GM08714 (cell line): ENCODE data around the gene PLXNB2.

Experiments used
- H3K4me3 ChIP-seq: fragments of 200-500 bp; sonication (Bioruptor generic); 2 replicates; pipeline ENCODE4 v1.5.1; 2014; ENCODE audit warnings: mild to moderate bottlenecking, low read length, inconsistent platforms
- ZNF274 ChIP-seq: IDR thresholded peaks from 2 replicates; pipeline ENCODE4 v1.6.1; 2012; ENCODE audit warnings: mild to moderate bottlenecking, low read depth, low read length

PLXNB2 gene

GRCh38 chr22:50309601-50309991, 2.1 kb upstream of the PLXNB2 start:
- H3K4me3 ChIP-seq, result no peak overlapping the region
- no peak for TF ChIP-seq ZNF274

- no peak overlapping the region for H3K4me3 ChIP-seq
- no peak for TF ChIP-seq ZNF274
These were observed 1.6 kb upstream of the PLXNB2 start for GRCh38 chr22:50308986-50309600.

- TF ChIP-seq ZNF274, result no peak
- H3K4me3 ChIP-seq, result no peak overlapping the region
These were observed 1.1 kb upstream of the PLXNB2 start for GRCh38 chr22:50308597-50308935.

DNA sequence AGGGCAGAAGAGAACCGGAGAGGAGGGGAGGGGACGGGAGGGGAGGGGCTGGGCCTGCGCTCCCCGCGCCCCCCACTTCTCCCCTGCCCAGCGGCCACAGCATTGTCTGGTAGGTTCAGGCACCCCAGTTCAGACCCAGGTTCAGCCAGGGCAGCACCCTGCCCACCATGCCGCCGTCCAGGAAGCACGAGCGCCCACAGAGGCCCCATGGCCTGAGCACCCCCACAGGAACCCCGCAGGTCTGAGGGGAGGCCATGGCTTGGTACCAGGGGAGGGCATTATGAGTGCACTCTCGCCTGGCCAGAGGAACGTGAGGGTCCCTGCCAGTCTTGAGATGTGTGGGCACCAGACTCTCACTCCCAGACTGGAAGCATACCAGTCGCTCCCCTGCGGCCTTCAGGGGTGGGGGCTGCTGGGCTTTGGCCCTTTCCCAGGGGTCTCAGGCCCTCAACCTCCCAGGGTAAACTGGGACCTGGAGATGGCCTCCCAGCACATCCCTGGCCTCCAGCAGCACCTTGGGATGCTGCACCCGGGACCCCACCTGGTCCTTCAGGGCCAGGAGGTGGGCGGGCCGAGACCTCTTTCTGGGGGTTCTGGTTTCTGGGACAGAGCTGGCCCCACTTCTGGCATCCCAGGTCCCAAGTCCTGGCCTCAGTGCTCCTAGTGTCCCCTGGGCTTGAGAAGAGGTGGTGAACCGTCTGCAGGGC, 597 bp upstream of the PLXNB2 start:
- TF ChIP-seq ZNF274, result no peak
- H3K4me3 ChIP-seq, result no peak overlapping the region

DNA sequence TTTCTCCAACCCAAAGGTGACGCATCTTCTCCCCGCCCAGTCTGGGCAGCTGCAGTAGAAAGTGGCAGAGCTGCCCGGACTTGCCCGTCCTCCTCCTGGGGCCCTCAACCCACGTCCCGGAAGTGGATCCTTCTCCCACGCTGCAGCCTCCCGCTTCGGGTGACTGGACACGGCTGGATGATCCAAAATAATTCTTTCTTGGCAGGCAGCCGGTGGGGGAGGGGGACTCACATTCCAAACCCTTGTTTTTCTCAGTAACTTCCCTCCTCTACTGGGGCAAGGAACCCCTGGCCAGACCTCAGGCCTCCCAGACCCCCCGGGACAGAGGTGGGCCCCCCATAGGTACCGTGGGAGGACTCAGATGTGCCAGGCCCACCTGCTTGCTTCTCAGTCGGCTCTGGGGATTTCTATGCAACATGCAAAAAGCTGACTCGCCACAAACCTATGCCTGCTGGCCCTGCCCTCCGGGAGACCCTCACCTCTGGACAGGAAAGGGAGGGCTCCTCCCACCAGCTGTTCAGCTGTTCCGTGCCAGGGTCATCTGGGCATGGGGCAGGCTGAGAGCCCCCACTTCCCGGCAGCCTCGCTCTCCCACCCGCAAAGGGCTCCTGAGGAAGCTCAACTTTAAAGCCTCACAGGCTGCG, 1.4 kb downstream of the PLXNB2 start:
- TF ChIP-seq ZNF274, result no peak
- peak overlapping the region; percentile 75 for H3K4me3 ChIP-seq

DNA sequence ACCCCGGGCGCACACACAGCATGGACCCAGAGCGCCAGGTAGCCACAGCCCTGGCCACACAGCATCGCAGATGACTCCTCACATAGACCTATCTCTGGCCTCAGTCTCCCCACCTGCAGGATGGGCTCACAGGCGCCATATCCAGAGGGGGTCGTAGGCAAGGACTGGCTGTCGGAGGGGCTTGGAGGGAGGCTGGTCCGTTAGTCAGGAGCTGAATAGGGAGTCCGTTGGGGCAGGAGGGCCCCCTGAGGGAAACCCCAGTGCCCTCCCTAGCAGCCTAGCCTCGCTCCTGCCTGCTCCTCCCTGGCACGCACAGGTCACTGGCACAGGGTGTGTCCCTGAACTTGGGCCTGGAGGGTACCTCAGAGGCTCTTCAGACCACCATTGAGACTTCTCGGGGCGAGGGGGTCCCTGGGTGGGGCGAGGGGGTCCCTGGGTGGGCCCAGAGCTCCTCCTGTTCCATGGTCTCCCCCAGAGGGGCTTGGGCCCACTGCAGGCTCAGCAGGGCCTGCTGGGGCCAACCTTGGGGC, 2.0 kb downstream of the PLXNB2 start:
- H3K4me3 ChIP-seq, result peak overlapping the region; percentile 75; the same call in 1 of the 2 replicates

DNA sequence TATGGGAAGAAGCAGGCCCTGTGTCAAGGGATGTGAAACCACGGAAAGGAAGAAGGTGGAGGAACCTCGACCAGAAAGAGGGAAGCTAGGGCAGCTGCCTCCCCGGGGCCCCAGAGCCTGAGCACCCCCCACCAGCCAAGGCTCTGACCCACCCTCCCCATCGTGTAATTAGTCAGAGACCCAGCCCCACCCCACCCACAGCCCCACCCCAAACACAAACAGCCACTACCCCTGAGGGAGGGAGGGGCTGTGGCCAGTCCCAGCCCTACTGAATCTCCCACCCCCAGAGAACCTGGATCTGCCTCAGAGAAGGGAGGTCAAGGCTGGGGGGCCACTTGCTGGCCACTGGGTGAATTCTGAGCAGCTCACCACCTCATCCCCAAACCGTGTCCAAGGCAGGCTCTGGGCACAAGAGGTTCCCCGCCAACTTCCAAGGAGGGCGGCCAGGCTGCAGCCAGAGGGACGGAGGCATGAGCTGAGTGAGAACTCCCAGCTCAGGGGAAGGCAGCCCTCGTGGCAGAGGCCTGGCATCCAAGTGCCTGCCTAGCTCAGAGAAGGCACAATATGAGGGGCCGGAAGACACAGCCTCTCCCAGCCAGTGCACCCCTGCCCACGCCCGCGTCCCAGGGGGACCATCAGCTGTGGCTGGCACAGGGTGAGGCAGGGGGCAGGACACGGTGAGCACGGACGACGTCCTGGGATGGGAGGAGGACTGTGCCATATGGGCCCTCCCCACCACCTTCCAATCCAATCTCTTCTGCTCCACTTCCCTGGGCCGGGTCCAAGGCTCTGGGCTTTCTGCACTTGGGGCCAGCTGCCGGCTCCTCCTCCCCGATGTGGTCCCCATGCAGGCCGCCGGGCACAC, 2.7 kb downstream of the PLXNB2 start:
- no peak for TF ChIP-seq ZNF274
- peak overlapping the region; percentile 75; the same call in 1 of the 2 replicates for H3K4me3 ChIP-seq

More for the DNA sequence above, 2.0 kb downstream of the PLXNB2 start:
- TF ChIP-seq ZNF274, result no peak

DNA sequence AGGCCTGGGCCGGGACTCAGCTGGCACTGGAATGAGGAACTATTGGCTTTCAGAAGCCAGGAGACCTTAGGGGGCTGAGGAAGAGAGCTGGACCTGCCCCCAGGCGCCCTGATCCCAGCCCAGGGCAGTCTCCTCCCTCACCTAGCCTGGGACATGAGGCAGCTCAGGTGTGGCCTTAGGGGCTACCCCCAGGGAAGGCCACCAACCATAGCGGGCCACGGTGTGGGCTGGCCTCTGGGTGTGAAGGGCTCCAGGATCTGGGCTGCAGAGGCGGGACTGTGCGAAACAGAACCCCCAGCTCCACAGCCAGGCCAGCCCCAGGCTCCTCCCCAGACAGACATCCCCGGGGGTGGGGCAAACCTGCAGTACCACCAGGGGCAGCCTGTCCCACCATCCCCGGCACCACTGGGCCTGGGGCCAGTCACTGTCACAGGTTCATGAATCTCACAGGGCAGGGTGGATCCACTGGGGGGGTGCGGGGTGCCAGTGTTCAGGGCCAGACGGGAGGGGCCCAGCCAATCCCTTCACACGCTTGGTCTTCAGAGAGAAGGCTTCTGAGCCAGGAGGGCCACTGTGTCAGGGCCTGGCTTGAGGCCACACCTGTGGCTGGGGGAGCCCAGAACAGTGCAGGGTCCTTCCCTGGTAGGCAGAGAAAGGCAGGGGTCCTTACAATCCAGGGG, 3.5 kb downstream of the PLXNB2 start:
- TF ChIP-seq ZNF274, result no peak
- H3K4me3 ChIP-seq, result peak overlapping the region; percentile 3; the same call in 1 of the 2 replicates

- TF ChIP-seq ZNF274, result no peak
- H3K4me3 ChIP-seq, result no peak overlapping the region
These were observed 4.0 kb downstream of the PLXNB2 start for GRCh38 chr22:50303515-50303847.

GRCh38 chr22:50302564-50302963, 4.9 kb downstream of the PLXNB2 start:
- no peak overlapping the region; the same call in 1 of the 2 replicates for H3K4me3 ChIP-seq
- TF ChIP-seq ZNF274, result no peak

DNA sequence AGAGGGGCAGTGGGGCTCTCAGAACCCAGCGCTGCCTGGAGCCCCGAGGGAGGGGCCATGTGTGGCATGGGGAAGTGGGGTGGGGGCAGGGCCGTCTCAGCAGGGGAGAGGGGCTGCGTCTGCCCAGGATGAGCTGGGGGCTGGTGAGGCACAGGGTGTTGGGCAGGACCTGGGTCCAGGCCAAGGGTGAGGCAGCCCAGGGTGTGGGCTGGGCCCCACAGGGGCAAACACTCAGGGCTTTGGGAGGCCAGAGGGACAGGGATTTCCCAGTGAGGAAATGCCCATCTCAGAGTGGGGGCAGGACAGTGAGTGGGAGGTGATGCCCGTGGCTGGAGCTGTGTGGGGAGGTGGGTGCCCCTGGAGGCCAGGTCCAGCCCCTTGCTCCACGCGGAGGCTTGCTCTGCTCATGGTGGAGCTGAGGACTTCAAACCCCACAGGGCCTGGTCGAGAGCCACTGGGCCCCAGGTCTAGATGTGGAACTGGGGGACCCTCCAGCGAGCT, 5.4 kb downstream of the PLXNB2 start:
- no peak overlapping the region; the same call in 1 of the 2 replicates for H3K4me3 ChIP-seq
- no peak for TF ChIP-seq ZNF274

DNA sequence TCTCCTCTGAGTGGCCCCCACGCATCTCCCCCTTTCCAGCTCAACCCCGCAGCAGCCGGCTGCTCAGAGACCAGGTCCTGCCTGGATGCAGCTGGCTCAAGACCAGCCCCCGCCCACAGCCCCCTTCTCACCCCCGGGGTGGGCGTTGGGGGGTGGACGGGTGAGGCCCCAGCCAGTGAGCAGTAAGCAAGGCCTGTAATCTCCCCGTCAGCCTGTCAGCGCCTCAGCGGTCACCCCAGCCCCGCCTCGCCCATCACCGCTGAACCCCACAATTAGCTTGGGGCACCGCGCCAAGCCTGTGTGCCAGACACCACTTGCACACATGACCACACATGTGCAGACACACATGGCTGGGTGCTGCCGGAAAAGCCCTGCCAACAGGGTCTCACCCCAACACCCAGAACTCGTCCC, 5.9 kb downstream of the PLXNB2 start:
- no peak for TF ChIP-seq ZNF274
- no peak overlapping the region; the same call in 1 of the 2 replicates for H3K4me3 ChIP-seq

GRCh38 chr22:50300620-50301257, 6.7 kb downstream of the PLXNB2 start:
- TF ChIP-seq ZNF274, result no peak
- no peak overlapping the region for H3K4me3 ChIP-seq
